Stimulated activated CD8-positive, alpha-beta memory T cell treated with anti-CD3 and anti-CD28 coated beads, Interleukin-7, amount 100 ng/mL, for 48 hours (primary cell): Measurements from ENCODE around the gene DDR2.

Source experiments
- DNase-seq, 2 donors: peaks; one replicate each; pipeline ENCODE4 v3.0.0-alpha.2; 2020; ENCODE audit warnings: low read depth in 1 of 2; ENCODE audit errors: extremely low read depth in 1 of 2

Gene DDR2

DNA sequence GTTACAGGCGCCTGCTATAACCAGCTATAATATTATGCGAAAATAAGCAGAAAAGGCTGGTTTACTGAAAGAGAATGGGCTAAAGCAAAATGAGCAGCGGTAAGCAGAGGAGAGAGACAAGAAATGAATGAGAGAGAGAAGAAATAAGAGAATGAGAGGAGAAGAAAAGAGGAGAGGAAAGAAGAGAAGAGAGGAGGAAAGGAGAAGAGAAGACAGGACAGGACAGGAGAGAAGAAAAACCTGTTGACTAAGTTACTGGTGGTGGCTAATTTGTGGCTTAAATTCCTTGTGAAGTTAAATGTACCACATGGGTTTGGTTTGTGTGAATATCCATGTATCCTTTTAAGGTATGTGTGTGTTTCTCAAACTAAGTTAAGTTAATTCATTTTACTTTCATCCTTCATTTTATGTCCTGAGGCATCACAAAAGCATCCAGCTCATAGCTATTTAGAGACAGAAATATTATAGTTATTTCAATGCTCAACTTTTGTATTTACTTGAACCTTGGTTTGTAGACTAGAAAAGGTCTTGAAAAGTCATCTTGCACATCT is 3.1 kb upstream of the DDR2 start:
- no peak for DNase-seq

DNA sequence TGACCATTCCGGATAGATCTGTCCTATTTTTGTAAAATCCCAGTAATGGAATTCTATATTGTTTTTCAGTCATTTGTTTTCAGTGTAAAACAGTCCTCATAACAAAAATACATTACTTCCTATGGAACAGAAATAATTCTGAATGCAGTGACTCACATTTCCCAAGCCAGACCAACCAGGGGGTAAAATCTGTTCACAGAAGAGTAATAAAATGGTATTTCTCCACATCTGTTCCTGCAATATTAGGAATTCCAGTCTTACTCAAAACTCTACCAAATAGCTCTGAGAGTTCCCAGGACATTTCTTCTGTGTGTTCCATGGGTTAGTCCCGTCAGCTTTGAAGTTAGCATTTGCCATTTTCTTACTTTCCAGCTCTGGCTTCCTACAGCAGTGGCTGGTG is 2.6 kb upstream of the DDR2 start:
- no peak for DNase-seq

DNA sequence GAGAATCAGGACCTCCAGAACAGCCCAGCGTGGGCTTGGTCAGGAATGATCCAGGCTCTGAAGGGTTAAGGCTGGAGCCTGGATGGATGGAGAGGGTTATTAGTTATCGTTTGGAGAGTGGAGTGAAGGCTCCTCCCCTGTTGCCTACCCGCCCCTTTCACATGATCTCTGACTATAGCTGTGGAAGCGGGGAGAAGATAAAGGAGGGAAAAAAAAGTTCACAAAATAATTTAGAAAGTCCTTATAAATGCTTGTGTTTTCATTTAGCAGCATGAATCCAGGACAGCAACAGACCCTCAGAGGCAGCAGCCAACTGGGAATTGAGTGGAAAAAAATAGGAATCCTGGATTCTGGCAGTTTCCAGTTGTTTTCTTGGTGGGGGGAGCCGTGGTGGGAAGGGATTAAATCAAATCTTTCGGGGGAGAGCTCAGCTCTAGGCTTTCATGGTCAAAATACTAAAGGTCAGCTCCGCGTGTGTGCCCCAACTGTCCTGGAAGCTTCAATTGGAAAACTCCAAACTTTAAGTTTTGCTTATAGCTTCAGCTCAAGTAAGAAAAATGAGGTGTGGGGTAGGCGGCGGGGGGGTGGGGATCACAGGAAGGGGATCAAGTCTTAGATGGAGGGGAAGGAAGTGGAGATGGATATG is 595 bp upstream of the DDR2 start:
- DNase-seq = no peak

DNA sequence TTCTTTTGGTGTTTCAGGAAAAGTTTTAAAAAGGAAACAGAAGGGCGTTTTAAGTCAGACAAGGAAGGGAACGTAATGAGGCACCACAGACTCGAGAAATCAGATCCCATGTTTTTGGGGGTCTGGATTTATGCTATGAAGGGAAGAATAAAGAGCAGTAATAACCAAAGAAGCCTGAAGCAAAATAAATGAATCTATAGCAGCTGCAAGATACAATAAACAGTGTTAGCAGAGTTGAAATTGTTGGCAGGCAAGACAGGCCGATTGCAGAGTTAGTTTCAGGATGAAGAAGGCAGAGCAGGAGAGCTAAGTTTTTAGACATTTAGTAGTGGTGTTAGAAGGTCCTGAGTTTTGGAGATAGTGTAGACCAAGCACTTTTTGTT is 425 bp downstream of the DDR2 start:
- no peak for DNase-seq

DNA sequence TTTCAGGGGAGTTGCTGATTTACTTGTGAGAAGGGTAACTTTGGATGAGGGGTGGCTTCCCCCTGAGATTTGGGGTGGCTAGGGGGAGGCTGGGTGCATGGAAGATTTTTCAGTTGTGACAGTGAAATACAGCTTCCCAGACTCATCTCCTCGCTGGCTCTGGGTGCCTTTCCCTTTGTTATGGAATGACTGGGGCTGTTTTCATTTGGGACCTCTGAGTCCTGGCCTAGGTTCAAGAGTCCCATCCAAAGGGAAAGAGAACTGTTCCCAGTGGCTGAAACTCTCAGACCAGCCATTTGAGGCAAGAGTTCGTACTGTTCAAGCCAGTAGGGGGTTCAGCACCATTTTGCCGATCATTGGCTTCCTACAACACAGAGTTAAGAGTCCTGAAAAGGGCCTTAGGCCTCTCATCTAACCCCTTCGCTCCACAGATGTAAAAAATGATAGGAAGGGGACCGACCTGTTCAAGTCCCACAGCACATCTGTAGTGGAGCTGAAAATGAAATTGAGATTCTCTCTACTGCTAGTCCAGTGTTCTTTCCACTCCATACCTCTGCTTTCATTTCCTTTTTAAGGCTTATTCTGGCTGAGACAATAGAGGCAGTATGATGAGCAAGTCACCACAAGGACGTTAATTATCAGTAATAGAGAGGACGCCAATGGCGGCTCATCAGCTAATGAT is 958 bp downstream of the DDR2 start:
- no peak for DNase-seq

DNA sequence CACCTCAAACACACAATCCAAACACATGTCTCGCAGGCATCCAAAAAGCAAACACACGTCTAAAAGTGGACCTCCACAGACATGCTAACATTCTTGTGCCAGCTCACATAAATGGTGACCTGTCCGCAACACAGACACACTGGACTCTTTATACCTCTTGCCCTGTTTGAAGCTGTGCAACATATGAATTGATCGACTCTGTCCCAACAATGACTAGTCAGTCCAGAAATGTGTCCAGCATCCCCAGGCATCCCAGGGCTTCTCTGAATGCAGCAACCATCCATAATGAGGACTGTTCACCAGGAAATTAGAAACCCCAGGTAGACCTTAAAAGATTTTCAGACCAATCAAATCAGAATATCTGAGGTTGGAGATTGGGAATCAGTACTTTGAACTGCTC is 3.2 kb downstream of the DDR2 start:
- no peak for DNase-seq

DNA sequence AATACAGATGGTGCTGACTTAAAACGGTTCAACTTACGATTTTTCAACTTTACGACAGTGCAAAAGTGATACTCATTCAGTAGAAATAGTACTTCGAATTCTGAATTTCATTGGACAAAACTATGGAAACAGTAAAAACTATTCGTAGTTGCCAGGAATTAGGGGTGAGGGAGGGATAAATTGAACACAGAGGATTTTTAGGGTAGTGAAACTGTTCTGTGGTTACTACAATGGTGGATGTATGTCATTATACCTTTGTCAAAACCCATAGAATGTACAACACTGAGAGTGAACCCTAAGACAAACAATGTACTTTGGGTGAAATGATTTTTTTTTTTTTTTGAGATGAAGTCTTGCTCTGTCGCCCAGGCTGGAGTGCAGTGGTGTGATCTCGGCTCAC is 7.5 kb downstream of the DDR2 start:
- DNase-seq = no peak

DNA sequence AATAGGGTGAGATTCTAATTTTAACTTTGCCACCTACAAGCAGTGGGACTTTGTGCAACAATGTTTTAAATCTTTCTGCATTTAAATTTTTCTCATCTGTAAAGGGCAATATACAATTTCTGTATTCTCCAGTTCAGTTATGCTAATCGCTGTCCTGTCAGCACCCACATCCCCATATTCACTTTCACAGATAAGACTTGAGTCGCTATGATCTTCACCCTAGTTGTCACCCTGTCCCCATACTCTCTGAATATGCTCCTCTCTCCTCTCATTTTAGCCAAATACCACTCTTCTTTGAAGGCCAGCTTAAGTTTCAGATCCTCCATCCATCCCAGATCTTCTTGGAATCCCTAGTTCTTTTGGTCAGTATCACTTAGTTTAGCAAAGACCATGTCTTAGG is 8.8 kb downstream of the DDR2 start:
- no peak for DNase-seq

DNA sequence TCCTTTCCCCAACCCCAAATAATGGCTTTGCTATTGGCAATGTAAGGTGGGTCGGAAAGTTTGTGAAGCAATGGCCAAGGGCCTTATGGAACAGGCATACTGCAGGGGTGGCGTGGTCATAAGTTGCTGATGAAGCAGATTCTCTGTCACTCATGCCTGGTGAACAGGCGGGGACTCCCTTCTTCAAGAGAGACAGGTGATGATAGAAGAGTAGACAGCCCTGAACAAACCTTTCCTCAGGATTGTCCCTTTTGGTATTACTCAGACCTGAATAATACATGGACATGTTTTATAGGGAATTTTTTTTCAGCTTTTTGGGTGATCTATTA is 12.7 kb downstream of the DDR2 start:
- DNase-seq = no peak

DNA sequence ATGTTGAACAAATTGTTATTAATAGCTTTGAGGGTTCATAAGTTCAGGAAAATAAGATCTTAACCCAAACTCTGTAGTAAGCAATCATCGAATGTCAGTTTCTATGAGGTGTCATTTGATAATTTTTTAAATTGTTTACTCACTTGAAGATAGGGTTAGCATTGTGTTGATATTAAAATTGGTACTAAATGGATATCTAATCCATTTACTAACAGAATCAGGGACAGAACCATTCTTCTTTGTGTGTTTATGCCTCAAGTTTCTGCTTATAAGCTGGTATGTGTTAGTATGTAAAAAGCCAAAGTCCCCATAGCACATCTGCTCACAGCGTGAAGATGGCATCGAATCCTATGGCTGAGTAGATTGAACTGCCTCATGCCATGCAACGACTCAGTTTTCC is 13.4 kb downstream of the DDR2 start:
- no peak for DNase-seq

DNA sequence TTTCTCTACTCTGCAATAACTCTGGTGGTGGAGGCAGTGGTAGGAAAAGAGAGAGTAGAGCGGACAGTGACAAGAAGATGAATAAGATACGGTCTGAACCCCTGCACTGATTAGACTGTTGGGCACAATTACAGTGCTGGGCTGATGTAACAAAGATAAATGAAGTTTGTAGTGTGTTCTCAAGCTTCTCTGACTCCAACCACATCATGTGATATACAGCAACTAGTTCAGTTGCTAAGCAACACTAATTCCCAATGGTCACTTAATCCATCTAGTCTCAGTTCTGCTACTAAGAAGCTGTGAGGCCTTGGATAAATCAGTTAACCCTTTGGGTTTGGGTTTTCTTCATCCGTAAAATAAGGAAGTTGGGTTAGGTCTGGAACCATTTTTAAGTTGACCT is 17.3 kb downstream of the DDR2 start:
- DNase-seq = no peak

DNA sequence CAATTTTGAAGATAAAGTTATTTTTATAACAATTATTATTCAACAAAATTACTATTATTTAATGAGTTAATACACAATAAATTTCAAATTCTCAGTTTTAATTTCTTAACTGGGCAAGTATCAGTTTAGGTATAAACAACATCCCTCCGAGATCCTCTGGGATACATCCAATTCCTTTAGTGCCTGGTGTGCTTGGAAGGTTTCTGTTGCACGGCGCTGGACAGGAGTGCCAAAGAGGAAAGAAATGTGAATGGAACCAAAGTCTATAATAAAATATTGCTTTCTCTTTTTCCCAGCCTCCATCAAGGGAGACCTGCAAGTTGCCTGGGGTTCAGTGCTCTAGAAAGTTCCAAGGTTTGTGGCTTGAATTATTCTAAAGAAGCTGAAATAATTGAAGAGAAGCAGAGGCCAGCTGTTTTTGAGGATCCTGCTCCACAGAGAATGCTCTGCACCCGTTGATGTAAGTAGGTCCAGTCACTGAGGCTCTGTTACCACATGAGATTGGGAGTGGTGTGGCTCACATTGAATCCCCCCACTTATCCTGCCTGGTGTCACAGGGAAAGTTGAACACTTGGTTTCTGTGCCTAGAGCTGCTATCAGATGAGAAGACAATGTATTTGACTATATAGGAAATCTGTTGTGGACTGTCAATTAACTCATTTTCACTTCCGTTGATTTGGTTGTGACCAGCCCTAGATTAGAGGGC is 22.8 kb downstream of the DDR2 start:
- DNase-seq = no peak

DNA sequence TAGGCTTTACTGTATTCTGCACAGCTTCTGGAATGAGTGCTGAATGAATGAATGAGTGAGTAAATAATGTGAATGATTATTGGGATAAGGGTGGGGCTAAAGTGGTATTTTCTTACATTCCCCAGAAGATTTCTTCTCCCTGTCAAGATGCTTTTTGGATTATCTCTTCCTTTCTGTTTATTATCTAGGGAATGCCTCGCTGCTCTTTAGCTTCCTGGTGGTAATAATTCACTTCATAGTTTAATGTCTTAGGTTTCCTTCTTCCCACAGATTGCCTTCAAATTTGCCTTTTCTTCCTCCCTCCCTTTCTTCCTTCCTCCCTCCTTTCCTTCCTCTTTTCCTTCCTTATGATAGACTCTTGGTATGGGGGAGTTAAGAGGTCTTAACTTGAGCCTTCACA is 24.0 kb downstream of the DDR2 start:
- no peak for DNase-seq

DNA sequence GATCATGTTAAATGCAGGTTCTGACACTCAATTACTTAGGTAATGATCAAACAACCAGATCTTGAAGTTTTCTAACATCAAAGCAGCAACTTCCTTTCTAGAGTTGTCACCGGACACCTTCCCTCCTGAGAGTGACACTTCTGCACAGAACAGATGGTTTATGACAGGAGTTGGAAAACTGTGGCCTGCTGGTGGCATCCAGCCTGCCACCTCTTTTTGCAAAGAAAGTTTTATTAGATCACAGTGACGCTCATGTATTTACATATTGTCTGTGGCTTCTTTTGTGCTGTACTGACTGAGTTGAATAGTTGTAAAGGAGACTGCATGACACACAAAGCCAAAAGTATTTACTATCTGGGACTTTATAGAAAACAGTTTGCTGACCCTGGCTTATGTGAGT is 28.3 kb downstream of the DDR2 start:
- DNase-seq = no peak

DNA sequence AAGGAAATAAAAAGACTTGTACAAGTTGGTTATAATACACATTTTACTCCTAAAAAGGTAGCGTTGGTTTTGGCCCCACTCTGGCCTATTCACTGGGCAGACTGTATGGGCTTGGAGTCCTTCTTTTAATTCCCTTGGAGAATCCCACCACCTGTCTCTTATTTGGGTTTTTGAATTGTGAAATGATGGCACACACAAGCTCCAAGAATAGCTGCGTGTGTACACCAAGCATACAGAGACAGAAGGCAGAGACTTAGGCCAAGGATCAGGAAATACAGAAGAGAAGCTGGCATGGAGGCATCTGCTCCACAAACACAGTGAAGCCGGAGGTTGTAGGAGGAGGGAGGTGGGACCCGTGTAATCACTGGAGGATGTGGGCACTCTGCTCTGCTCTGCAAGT is 29.1 kb downstream of the DDR2 start:
- DNase-seq = no peak

DNA sequence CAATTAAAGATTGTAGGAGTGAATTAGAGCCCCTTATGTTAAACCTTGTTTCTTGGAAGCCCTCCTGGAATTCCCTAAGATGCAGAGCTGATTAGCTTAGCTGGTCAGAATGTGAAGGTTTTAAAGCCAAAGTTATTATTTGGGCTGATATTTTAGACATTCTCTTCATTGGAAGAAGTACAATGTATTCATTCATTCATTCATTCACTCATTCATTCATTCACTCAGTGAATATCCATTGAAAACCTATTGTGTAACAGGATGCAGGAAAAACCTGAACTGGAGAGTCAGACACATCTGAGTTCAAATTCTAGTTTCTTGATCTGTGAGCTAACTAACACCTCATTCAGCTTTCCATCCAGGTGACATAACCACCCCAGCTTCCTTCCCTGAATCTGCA is 29.7 kb downstream of the DDR2 start:
- DNase-seq = no peak

DNA sequence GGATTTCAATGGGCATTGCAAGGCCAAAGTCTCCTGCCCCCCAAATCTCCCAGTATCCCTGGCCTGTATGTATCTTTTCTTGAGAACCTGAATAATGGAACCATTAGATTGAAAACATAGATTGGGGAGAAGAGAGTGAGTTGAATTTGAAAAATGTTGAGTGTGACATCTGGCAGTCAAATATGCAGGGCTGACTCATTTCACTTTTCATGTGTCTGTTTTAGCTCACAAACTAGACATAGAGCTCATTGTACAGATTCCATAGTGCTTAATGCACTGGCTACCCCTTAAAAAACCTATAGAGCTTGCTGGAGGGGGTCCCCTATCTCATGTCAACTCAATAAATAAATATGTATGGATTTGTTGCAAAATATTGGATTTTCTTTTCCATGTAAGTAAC is 30.8 kb downstream of the DDR2 start:
- no peak for DNase-seq

DNA sequence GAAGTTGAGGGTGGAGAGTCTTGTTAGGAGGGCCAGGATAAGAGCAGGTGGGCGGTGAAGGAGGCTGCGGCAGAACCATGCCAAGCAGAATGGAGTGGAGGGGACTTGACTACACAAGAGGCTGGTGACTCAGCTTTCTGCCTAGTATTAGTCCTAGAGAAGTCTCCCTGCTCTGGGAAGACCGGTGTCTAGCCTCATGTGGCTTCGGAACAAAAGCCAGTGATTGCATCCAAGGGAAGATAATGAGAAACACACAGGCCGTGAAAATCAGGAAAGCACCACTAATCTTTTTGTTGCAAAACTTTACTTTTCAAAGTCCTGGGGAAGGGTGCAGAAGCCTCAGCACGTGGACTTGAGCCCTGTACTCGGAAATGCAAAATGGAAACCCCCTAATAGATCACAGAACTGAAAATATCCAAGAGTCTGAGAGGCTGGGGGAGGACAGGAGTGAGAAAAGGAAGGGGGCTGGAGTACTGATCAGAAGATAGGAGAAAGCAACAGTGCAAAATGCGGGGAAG is 31.4 kb downstream of the DDR2 start:
- DNase-seq = no peak

DNA sequence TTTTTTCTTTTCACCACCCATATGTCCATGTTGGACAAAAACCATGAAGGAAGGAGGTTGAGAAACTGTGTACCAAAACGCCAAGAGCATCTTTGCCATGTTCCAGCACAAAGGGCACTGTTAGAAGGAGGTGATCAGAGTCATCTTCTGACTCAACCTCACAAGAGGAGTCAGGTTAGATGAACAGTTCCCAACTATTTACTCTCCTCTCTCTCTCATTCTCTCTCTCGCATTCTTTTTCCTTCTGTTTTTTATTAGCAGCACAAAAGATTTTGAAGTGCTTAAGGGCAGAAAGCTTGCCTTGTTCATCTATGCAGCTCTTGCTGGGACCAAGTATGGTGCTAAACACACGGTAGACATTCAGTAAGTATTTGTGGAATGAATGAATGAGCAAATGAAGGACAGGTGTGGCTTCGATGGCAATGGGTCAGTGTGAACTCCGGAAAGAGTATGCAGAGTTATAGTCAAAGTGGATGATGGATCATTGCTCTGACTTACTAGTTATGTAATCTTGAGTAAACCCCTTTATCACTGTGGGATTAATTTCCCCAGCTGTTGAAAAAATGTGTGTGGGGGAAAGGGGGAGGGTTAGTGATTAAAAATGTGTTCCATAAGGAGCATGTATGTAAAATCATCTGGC is 33.9 kb downstream of the DDR2 start:
- no peak for DNase-seq

DNA sequence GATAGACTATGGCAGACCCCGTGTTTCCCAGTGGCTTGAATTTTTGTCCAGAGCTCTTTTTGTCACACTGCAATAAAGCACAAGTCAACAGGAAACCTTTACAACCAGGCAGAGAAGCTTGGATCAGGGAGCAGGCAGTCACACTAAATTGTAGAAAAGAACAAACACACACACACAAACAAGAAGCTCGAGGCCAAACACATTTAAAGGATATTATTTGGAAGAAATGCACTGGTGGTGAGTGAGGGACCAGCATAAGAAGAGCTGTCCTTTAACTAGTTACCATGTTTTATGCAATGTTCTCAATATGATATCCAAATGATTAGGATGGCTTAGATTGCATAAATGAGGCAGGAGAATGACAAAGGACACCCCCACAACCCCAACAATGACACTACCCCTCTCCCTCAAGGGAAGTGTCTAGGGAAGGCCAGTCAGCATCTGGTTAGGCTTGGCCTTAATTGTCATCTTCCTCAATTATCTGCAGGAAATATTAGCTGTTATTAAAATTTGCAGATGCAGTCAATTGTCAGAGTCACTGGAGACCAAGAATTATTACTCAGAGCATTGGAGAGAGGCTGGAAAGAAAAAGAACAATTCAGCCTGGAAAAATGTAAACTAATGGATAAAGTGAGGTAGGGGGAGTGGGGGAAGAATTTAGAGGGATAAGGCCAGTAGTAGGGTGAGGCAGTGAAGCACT is 35.3 kb downstream of the DDR2 start:
- DNase-seq = no peak
